IMR-90 (cell line): ENCODE measurements around the gene BRCC3. TPM values are rescaled to one million over a fixed set of nuclear protein-coding genes. Genes with fewer than 3 reads are reported as not detected.

ENCODE experiments used
- ATAC-seq: fragments of 200-7000 bp; cut with Tn5 transposase; 2 replicates; pipeline ENCODE4 v1.9.1; 2020; ENCODE audit warnings: low read depth, mild to moderate bottlenecking, moderate library complexity
- BruUV-seq: library from RNA; stranded (reverse); fragments of 400-500 nt; replicated peaks from 2 replicates; lab custom pipeline; 2021; lab: Mats Ljungman, UMichigan
- CTCF ChIA-PET: fragments of 300-600 bp; formaldehyde crosslinking; extraction: SDS; loops from one replicate; lab custom pipeline; 2021; ENCODE audit warnings: antibody characterized with exemption; lab: Yijun Ruan, JAX
- POLR2A ChIA-PET: fragments of 300-600 bp; sonication (Branson Sonifier 250); formaldehyde crosslinking; loops from one replicate; lab custom pipeline; 2022; ENCODE audit warnings: antibody characterized with exemption; ENCODE audit not compliant: unreplicated experiment; lab: Charles Lee
- DNase-seq: peaks from one replicate; pipeline ENCODE4 v3.0.0; 2013
- H2AFZ ChIP-seq: replicated peaks from 2 replicates; pipeline ENCODE3; 2013; ENCODE audit warnings: low read length, mild to moderate bottlenecking; ENCODE audit not compliant: poor library complexity
- H2AK5ac ChIP-seq: 2 replicates; pipeline ENCODE4 v1.6.1; 2013; ENCODE audit warnings: low read depth, low read length, inconsistent platforms
- H2AK9ac ChIP-seq: replicated peaks from 2 replicates; pipeline ENCODE3; 2013; ENCODE audit warnings: mild to moderate bottlenecking, low read depth, low read length, moderate library complexity; ENCODE audit not compliant: poor library complexity
- H2BK120ac ChIP-seq: 2 replicates; pipeline ENCODE4 v1.6.1; 2013; ENCODE audit warnings: low read depth, low read length, inconsistent platforms
- H2BK15ac ChIP-seq: 3 replicates; pipeline ENCODE4 v1.6.1; 2013; ENCODE audit warnings: low read depth, low read length, inconsistent platforms
- H2BK20ac ChIP-seq: 2 replicates; pipeline ENCODE4 v1.6.1; 2013; ENCODE audit warnings: low read depth, mild to moderate bottlenecking, inconsistent platforms, low read length, moderate library complexity
- H2BK5ac ChIP-seq: 2 replicates; pipeline ENCODE4 v1.6.1; 2013; ENCODE audit warnings: mild to moderate bottlenecking, low read depth, low read length, inconsistent platforms; ENCODE audit not compliant: poor library complexity, severe bottlenecking
- H3K14ac ChIP-seq: replicated peaks from 2 replicates; pipeline ENCODE4 v1.6.1; 2013; ENCODE audit warnings: low read depth, low read length, inconsistent platforms
- H3K18ac ChIP-seq: 2 replicates; pipeline ENCODE4 v1.6.1; 2013; ENCODE audit warnings: low read depth, low read length, control low read depth
- H3K23ac ChIP-seq: 2 replicates; pipeline ENCODE4 v1.6.1; 2013; ENCODE audit warnings: low read depth, low read length, inconsistent platforms
- H3K27ac ChIP-seq: 2 replicates; pipeline ENCODE4 v1.5.1; 2013; ENCODE audit warnings: mild to moderate bottlenecking, control low read depth, low read length; ENCODE audit not compliant: insufficient read depth
- H3K27me3 ChIP-seq: 2 replicates; pipeline ENCODE4 v1.6.1; 2013; ENCODE audit warnings: low read length; ENCODE audit not compliant: control insufficient read depth, insufficient read depth
- H3K36me3 ChIP-seq: 2 replicates; pipeline ENCODE4 v1.6.1; 2013; ENCODE audit warnings: low read length, mixed read lengths; ENCODE audit not compliant: control insufficient read depth, insufficient read depth
- H3K4ac ChIP-seq: 2 replicates; pipeline ENCODE4 v1.6.1; 2013; ENCODE audit warnings: low read depth, low read length, inconsistent platforms
- H3K4me1 ChIP-seq: 2 replicates; pipeline ENCODE4 v1.6.1; 2013; ENCODE audit warnings: low read length, mixed read lengths; ENCODE audit not compliant: control insufficient read depth, insufficient read depth
- H3K4me2 ChIP-seq: 2 replicates; pipeline ENCODE4 v1.6.1; 2013; ENCODE audit warnings: low read depth, mild to moderate bottlenecking, control low read depth, low read length, moderate library complexity
- H3K4me3 ChIP-seq: 2 replicates; pipeline ENCODE4 v1.5.1; 2013; ENCODE audit warnings: low read depth, mild to moderate bottlenecking, control low read depth, low read length, moderate library complexity; ENCODE audit not compliant: insufficient read depth
- H3K56ac ChIP-seq: 2 replicates; pipeline ENCODE4 v1.6.1; 2013; ENCODE audit warnings: low read length, inconsistent platforms; ENCODE audit not compliant: insufficient read depth; ENCODE audit errors: extremely low read depth
- H3K79me1 ChIP-seq, 2 experiments: 2 replicates each; pipeline ENCODE4 v1.6.1; 2013; ENCODE audit warnings: low read length in 2 of 2, inconsistent platforms in 1 of 2, low read depth in 1 of 2
- H3K9ac ChIP-seq: 2 replicates; pipeline ENCODE4 v1.6.1; 2013; ENCODE audit warnings: low read depth, low read length, control low read depth
- H3K9me1 ChIP-seq: 2 replicates; pipeline ENCODE4 v1.6.1; 2013; ENCODE audit warnings: low read length, inconsistent platforms; ENCODE audit not compliant: insufficient read depth
- H3K9me3 ChIP-seq: 2 replicates; pipeline ENCODE4 v1.6.1; 2013; ENCODE audit warnings: low read length; ENCODE audit not compliant: control insufficient read depth, insufficient read depth
- H4K20me1 ChIP-seq: 2 replicates; pipeline ENCODE4 v1.6.1; 2013; ENCODE audit warnings: low read length, inconsistent platforms; ENCODE audit not compliant: insufficient read depth
- H4K5ac ChIP-seq: 2 replicates; pipeline ENCODE4 v1.6.1; 2013; ENCODE audit warnings: mild to moderate bottlenecking, low read depth, low read length, control low read depth
- H4K8ac ChIP-seq, 2 experiments: 2 replicates each; pipeline ENCODE4 v1.6.1; 2013; ENCODE audit warnings: low read depth in 2 of 2, low read length in 2 of 2, control low read depth in 1 of 2, inconsistent platforms in 1 of 2
- H4K91ac ChIP-seq: 2 replicates; pipeline ENCODE4 v1.6.1; 2013; ENCODE audit warnings: low read depth, low read length, inconsistent platforms; ENCODE audit not compliant: insufficient read depth
- CEBPB ChIP-seq: IDR thresholded peaks from 2 replicates; pipeline ENCODE4 v1.6.1; 2012; ENCODE audit warnings: low read depth, low read length, improper control_type of control experiment
- ELK1 ChIP-seq: fragments of 150-350 bp; IDR thresholded peaks from 2 replicates; pipeline ENCODE4 v1.6.1; 2016; ENCODE audit warnings: low read depth, mild to moderate bottlenecking, low read length, moderate library complexity, borderline replicate concordance
- NFE2L2 ChIP-seq: fragments of 150-350 bp; IDR thresholded peaks from 2 replicates; pipeline ENCODE4 v1.6.1; 2016; ENCODE audit warnings: low read depth, mild to moderate bottlenecking, low read length
- POLR2A ChIP-seq: IDR thresholded peaks from 2 replicates; pipeline ENCODE4 v1.6.1; 2012; ENCODE audit warnings: mild to moderate bottlenecking, low read depth, low read length
- RAD21 ChIP-seq: IDR thresholded peaks from 2 replicates; pipeline ENCODE4 v1.6.1; 2012; ENCODE audit warnings: low read length, improper control_type of control experiment
- RFX5 ChIP-seq: IDR thresholded peaks from 2 replicates; pipeline ENCODE4 v1.8.0; 2012; ENCODE audit warnings: low read depth, mild to moderate bottlenecking, low read length, moderate library complexity
- SMC3 ChIP-seq: fragments of 150-350 bp; IDR thresholded peaks from 2 replicates; pipeline ENCODE4 v1.6.1; 2016; ENCODE audit warnings: low read depth, mild to moderate bottlenecking, antibody characterized with exemption, low read length, moderate library complexity
- USF2 ChIP-seq: fragments of 150-350 bp; IDR thresholded peaks from 2 replicates; pipeline ENCODE4 v1.6.1; 2017; ENCODE audit warnings: mild to moderate bottlenecking, antibody characterized with exemption, low read length, low read depth
- WGBS, 2 experiments: methylation state at CpG; one replicate each; pipeline versions ENCODE4 v1.1.5 to v1.1.7; 2013; ENCODE audit warnings: missing lambda C conversion rate in 2 of 2; ENCODE audit not compliant: insufficient read length in 1 of 2; ENCODE audit errors: extremely low coverage in 2 of 2; 5-methylcytosine and 5-hydroxymethylcytosine counted together
- dilution Hi-C: fragments of 300-500 bp; cut with HindIII; formaldehyde crosslinking; loops from one replicate; pipeline ENCODE4 v1.14.3; 2018; ENCODE audit warnings: low sequenced_read_pairs; ENCODE audit not compliant: unreplicated experiment
- in situ Hi-C: fragments of 300-500 bp; cut with MboI; formaldehyde crosslinking; loops from 3 replicates; pipeline ENCODE4 v1.14.3; 2019; ENCODE audit warnings: low sequenced_read_pairs, inconsistent platforms, mixed read lengths
- intact Hi-C: fragments of 100-400 bp; cut with micrococcal nuclease; formaldehyde crosslinking; loops from 2 replicates; pipeline ENCODE4 v1.10.0; 2022
- polyA plus RNA-seq, 3 experiments: library from polyadenylated mRNA; depleted of rRNA; stranded (reverse); fragments of >200 nt; gene quantifications; 2 replicates each; pipeline ENCODE4 v1.2.3, GENCODE V29; 2012; ENCODE audit warnings: low replicate concordance in 1 of 3
- total RNA-seq: library from RNA; depleted of rRNA; stranded (reverse); fragments of >200 nt; gene quantifications from 2 replicates; pipeline ENCODE4 v1.2.3, GENCODE V29; 2012; rRNA removed

Gene BRCC3
- total and polyA plus RNA-seq, 2 of the 4 experiments (the other 2 are of a cell fraction), result 14.4 to 24.7 TPM

- no peak overlapping the region for H3K23ac ChIP-seq
- H2BK15ac ChIP-seq, result no peak overlapping the region
- no peaks in the 10 kb centered on the region for H3K36me3 ChIP-seq
- no peak overlapping the region for H4K91ac ChIP-seq
- WGBS, 2 experiments, result no CpG with 5 or more reads among the region's 2 CpGs
- no peak overlapping the region for H2BK5ac ChIP-seq
- no peak overlapping the region for H4K8ac ChIP-seq
- H3K4ac ChIP-seq, result no peak overlapping the region
- no peak overlapping the region for H2AK5ac ChIP-seq
- H3K4me2 ChIP-seq, result no peak overlapping the region
- ChIA-PET POLR2A (no interaction called here), CTCF (no interaction called here)
- no peaks in the 10 kb centered on the region for H3K9me3 ChIP-seq
- TF ChIP-seq POLR2A (no peak), RAD21 (no peak), NFE2L2 (no peak), SMC3 (no peak), CEBPB (peak; percentile 35), ELK1 (no peak), RFX5 (no peak), USF2 (no peak)
- H3K9ac ChIP-seq, result no peak overlapping the region
- intact Hi-C loops (no loop called here), in situ Hi-C loops (no loop called here), dilution Hi-C loops (no loop called here)
- H3K4me1 ChIP-seq, result no peaks in the 10 kb centered on the region
- no peaks in the 10 kb centered on the region for H4K20me1 ChIP-seq
- H2BK20ac ChIP-seq, result no peak overlapping the region
- no TSS peak for BruUV-seq
- ATAC-seq (no peak), DNase-seq (no peak)
- H3K27me3 ChIP-seq, result no peaks in the 10 kb centered on the region
- no peak overlapping the region for H4K5ac ChIP-seq
- H2AFZ ChIP-seq, result no peak overlapping the region
- no peak overlapping the region for H3K14ac ChIP-seq
- no peak overlapping the region for H3K56ac ChIP-seq
- H3K18ac ChIP-seq, result no peak overlapping the region
- no peaks in the 10 kb centered on the region for H3K79me1 ChIP-seq
- H2BK120ac ChIP-seq, result no peak overlapping the region
- H3K9me1 ChIP-seq, result no peaks in the 10 kb centered on the region
- H3K4me3 ChIP-seq, result no peak overlapping the region
- H3K27ac ChIP-seq, result no peak overlapping the region
- no peak overlapping the region for H2AK9ac ChIP-seq
These were observed 98.6 kb downstream of the BRCC3 start for GRCh38 chrX:155169881-155170280.

Other genes starting within 250 kb of the BRCC3 start
- gene SMIM9, start 236.8 kb upstream of the BRCC3 start, total RNA-seq, result not detected in 2 replicates
- not detected in 2 replicates for gene SMIM9, start 236.8 kb upstream of the BRCC3 start, polyA plus RNA-seq (2012; rRNA removed)
- gene F8A1, start 185.2 kb upstream of the BRCC3 start, total RNA-seq, result 0.54 and 1.1 TPM in 2 replicates
- 7.7 and 8.3 TPM in 2 replicates for gene F8A1, start 185.2 kb upstream of the BRCC3 start, polyA plus RNA-seq (2012; rRNA removed)
- 1.1 and 1.4 TPM in 2 replicates for gene F8, start 48.8 kb upstream of the BRCC3 start, total RNA-seq
- 1.1 and 1.5 TPM in 2 replicates for gene F8, start 48.8 kb upstream of the BRCC3 start, polyA plus RNA-seq (2012; rRNA removed)
- 35.0 and 42.5 TPM in 2 replicates for gene FUNDC2, start 44.7 kb upstream of the BRCC3 start, total RNA-seq
- gene FUNDC2, start 44.7 kb upstream of the BRCC3 start, polyA plus RNA-seq (2012; rRNA removed), result 51.7 and 52.3 TPM in 2 replicates
- gene CMC4, start 372 bp upstream of the BRCC3 start, total RNA-seq, result 8.4 and 11.4 TPM in 2 replicates
- 6.4 and 7.0 TPM in 2 replicates for gene CMC4, start 372 bp upstream of the BRCC3 start, polyA plus RNA-seq (2012; rRNA removed)
- 0.54 and 0.56 TPM in 2 replicates for gene MTCP1, start 372 bp upstream of the BRCC3 start, total RNA-seq
- gene MTCP1, start 372 bp upstream of the BRCC3 start, polyA plus RNA-seq (2012; rRNA removed), result 4.2 and 4.9 TPM in 2 replicates
- gene VBP1, start 145.0 kb downstream of the BRCC3 start, total RNA-seq, result 42.3 and 75.3 TPM in 2 replicates
- 24.7 and 30.8 TPM in 2 replicates for gene VBP1, start 145.0 kb downstream of the BRCC3 start, polyA plus RNA-seq (2012; rRNA removed)
- gene RAB39B, start 193.0 kb downstream of the BRCC3 start, total RNA-seq, result 0.54 and 0.56 TPM in 2 replicates
- gene RAB39B, start 193.0 kb downstream of the BRCC3 start, polyA plus RNA-seq (2012; rRNA removed), result 0.23 and 0.29 TPM in 2 replicates